PC-9 (cell line): Measurements from ENCODE around the gene SLIT1. TPM values are rescaled to one million over a fixed set of nuclear protein-coding genes. Genes with fewer than 3 reads are reported as not detected.

Source experiments
- BruUV-seq: library from RNA; stranded (reverse); fragments of 400-500 nt; replicated peaks from 2 replicates; lab custom pipeline; 2021; lab: Mats Ljungman, UMichigan
- CTCF ChIA-PET: fragments of 300-600 bp; sonication (Branson Sonifier 250); formaldehyde crosslinking; loops from one replicate; lab custom pipeline; 2022; ENCODE audit warnings: antibody characterized with exemption; lab: Charles Lee
- POLR2A ChIA-PET: fragments of 300-600 bp; sonication (Branson Sonifier 250); formaldehyde crosslinking; loops from one replicate; lab custom pipeline; 2022; ENCODE audit warnings: antibody characterized with exemption; ENCODE audit not compliant: unreplicated experiment; lab: Charles Lee
- DNase-seq, 2 experiments: peaks; one replicate each; pipeline versions ENCODE4 v3.0.0 to v3.0.0-alpha.2; 2015 to 2022; ENCODE audit warnings: mixed read lengths in 1 of 2
- H2AFZ ChIP-seq: fragments of 200-600 bp; sonication (generic); 2 replicates; pipeline ENCODE4 v1.8.1; 2017; ENCODE audit warnings: antibody characterized with exemption
- H3F3A ChIP-seq: fragments of 200-600 bp; sonication (generic); 2 replicates; pipeline ENCODE4 v1.8.1; 2017; ENCODE audit warnings: antibody characterized with exemption, mild to moderate bottlenecking, low read depth; ENCODE audit not compliant: insufficient read depth
- H3K27ac ChIP-seq: fragments of 200-600 bp; sonication (generic); 2 replicates; pipeline ENCODE4 v1.6.1; 2016; ENCODE audit warnings: mixed run types
- H3K27me3 ChIP-seq: fragments of 200-600 bp; sonication (generic); 2 replicates; pipeline ENCODE4 v1.6.1; 2016; ENCODE audit warnings: low read depth, mixed run types; ENCODE audit not compliant: insufficient read depth
- H3K36me3 ChIP-seq: fragments of 200-600 bp; sonication (generic); 2 replicates; pipeline ENCODE4 v1.6.1; 2016; ENCODE audit warnings: low read depth, mixed run types
- H3K4me1 ChIP-seq: fragments of 200-600 bp; sonication (generic); replicated peaks from 2 replicates; pipeline ENCODE4 v1.6.1; 2016; ENCODE audit warnings: mixed run types; ENCODE audit not compliant: insufficient read depth
- H3K4me2 ChIP-seq: fragments of 200-600 bp; sonication (generic); 2 replicates; pipeline ENCODE4 v1.6.1; 2017; ENCODE audit warnings: mixed run types
- H3K4me3 ChIP-seq: fragments of 200-600 bp; sonication (generic); 2 replicates; pipeline ENCODE4 v1.6.1; 2016; ENCODE audit warnings: mixed run types
- H3K79me2 ChIP-seq: fragments of 200-600 bp; sonication (generic); 2 replicates; pipeline ENCODE4 v1.6.1; 2017; ENCODE audit warnings: low read depth, mixed run types
- H3K9me2 ChIP-seq: fragments of 200-600 bp; sonication (generic); 2 replicates; pipeline ENCODE4 v1.8.1; 2017; ENCODE audit warnings: mild to moderate bottlenecking; ENCODE audit not compliant: insufficient read depth
- H3K9me3 ChIP-seq: fragments of 200-600 bp; sonication (generic); 2 replicates; pipeline ENCODE4 v1.8.1; 2016; ENCODE audit warnings: low read depth; ENCODE audit not compliant: insufficient read depth
- H4K20me1 ChIP-seq: fragments of 200-600 bp; sonication (generic); 2 replicates; pipeline ENCODE4 v1.8.1; 2017; ENCODE audit not compliant: insufficient read depth
- CTCF ChIP-seq: fragments of 200-600 bp; sonication (generic); conservative IDR thresholded peaks from 2 replicates; pipeline ENCODE4 v1.6.1; 2017; ENCODE audit warnings: mixed run types, antibody characterized with exemption, mild to moderate bottlenecking, moderate library complexity
- EZH2 ChIP-seq: fragments of 200-600 bp; sonication (generic); IDR thresholded peaks from 2 replicates; pipeline ENCODE4 v1.8.0; 2017; ENCODE audit warnings: antibody characterized with exemption, low read depth
- intact Hi-C: fragments of 100-400 bp; cut with micrococcal nuclease; formaldehyde crosslinking; loops from one replicate; pipeline ENCODE4 v1.10.0; 2022; ENCODE audit not compliant: unreplicated experiment
- total RNA-seq: library from RNA; stranded (reverse); gene quantifications from 2 replicates; pipeline ENCODE4 v1.2.3, GENCODE V29; 2021

SLIT1 gene
- total RNA-seq, 1 experiment from 2014 or later, result not detected

- H3K4me3 ChIP-seq, result no peak overlapping the region
- H3K9me3 ChIP-seq, result no peaks in the 10 kb centered on the region
- no peak overlapping the region for H3K4me2 ChIP-seq
- no peak for TF ChIP-seq CTCF
- no peak for TF ChIP-seq EZH2
- no peak overlapping the region for H3K27ac ChIP-seq
- CTCF ChIA-PET, result no interaction called here
- H3F3A ChIP-seq, result no peaks in the 10 kb centered on the region
- no peaks in the 10 kb centered on the region for H4K20me1 ChIP-seq
- intact Hi-C loops, result no loop called here
- H2AFZ ChIP-seq, result no peak overlapping the region
- no peaks in the 10 kb centered on the region for H3K79me2 ChIP-seq
- DNase-seq, result no peak
- no peaks in the 10 kb centered on the region for H3K4me1 ChIP-seq
- H3K36me3 ChIP-seq, result no peaks in the 10 kb centered on the region
- no TSS peak for BruUV-seq
- H3K27me3 ChIP-seq, result peaks cover 78% of the 10 kb centered on the region
- POLR2A ChIA-PET, result no interaction called here
- H3K9me2 ChIP-seq, result no peaks in the 10 kb centered on the region
Observed at GRCh38 chr10:97144297-97144696, 41.5 kb downstream of the SLIT1 start.

GRCh38 chr10:97142834-97143233, 42.9 kb downstream of the SLIT1 start:
- DNase-seq, result no peak
- H2AFZ ChIP-seq, result no peak overlapping the region
- CTCF ChIA-PET, result no interaction called here
- no peaks in the 10 kb centered on the region for H3K79me2 ChIP-seq
- no peaks in the 10 kb centered on the region for H3F3A ChIP-seq
- no peaks in the 10 kb centered on the region for H3K4me1 ChIP-seq
- H3K27me3 ChIP-seq, result peaks cover 80% of the 10 kb centered on the region
- BruUV-seq, result no TSS peak
- intact Hi-C loops, result no loop called here
- POLR2A ChIA-PET, result no interaction called here
- H3K27ac ChIP-seq, result no peak overlapping the region
- TF ChIP-seq CTCF, result no peak
- TF ChIP-seq EZH2, result no peak
- H3K4me3 ChIP-seq, result no peak overlapping the region
- no peak overlapping the region for H3K4me2 ChIP-seq
- H4K20me1 ChIP-seq, result no peaks in the 10 kb centered on the region
- no peaks in the 10 kb centered on the region for H3K9me3 ChIP-seq
- H3K36me3 ChIP-seq, result no peaks in the 10 kb centered on the region
- H3K9me2 ChIP-seq, result no peaks in the 10 kb centered on the region

GRCh38 chr10:97140902-97141745, 44.6 kb downstream of the SLIT1 start:
- Histone ChIP-seq H3K36me3 (no peaks in the 10 kb centered on the region), H3K27me3 (peaks cover 68% of the 10 kb centered on the region), H3K4me2 (no peak overlapping the region), H4K20me1 (no peaks in the 10 kb centered on the region), H3K79me2 (no peaks in the 10 kb centered on the region), H3K4me3 (no peak overlapping the region), H3K27ac (no peak overlapping the region), H3K9me2 (no peaks in the 10 kb centered on the region), H3K9me3 (no peaks in the 10 kb centered on the region), H2AFZ (no peak overlapping the region), H3F3A (no peaks in the 10 kb centered on the region), H3K4me1 (no peaks in the 10 kb centered on the region)
- ChIA-PET POLR2A (no interaction called here), CTCF (no interaction called here)
- intact Hi-C loops, result no loop called here
- TF ChIP-seq EZH2, result no peak
- BruUV-seq, result no TSS peak
- DNase-seq, result no peak
